Peyer's patch (tissue), 4 donors: Measurements from ENCODE around the gene TOP1.

ENCODE experiments used
- CTCF ChIP-seq, 6 experiments: fragments of 450-650 bp in 4 of 6; fragments of 200-600 bp in 2 of 6; sonication (generic) in 1 of 6; IDR thresholded peaks; one replicate each; pipeline ENCODE4 v1.5.1; 2017 to 2019; ENCODE audit warnings: antibody characterized with exemption in 6 of 6, mild to moderate bottlenecking in 3 of 6, moderate library complexity in 1 of 6
- POLR2A ChIP-seq, 2 donors: fragments of 450-650 bp; IDR thresholded peaks; one replicate each; pipeline ENCODE4 v1.5.1; 2017; ENCODE audit warnings: antibody characterized with exemption in 2 of 2, mild to moderate bottlenecking in 2 of 2, moderate library complexity in 2 of 2

- no peak for TF ChIP-seq CTCF (IDR thresholded peaks at IDR 0.05)
- no peak for TF ChIP-seq POLR2A (IDR thresholded peaks at IDR 0.05)
These were observed 36.1 kb upstream of the TOP1 start for GRCh38 chr20:40992349-40993113.
